HEK293 (cell line): ENCODE results near the gene ATP6V1F.

ENCODE experiments used
- BCL11B ChIP-seq: fragments of 450-650 bp; formaldehyde crosslinking; IDR thresholded peaks from 2 replicates; pipeline ENCODE4 v1.5.1; 2016; ENCODE audit warnings: low read depth, missing biosample characterization, missing genetic modification characterization
- EGR2 ChIP-seq: fragments of 450-650 bp; formaldehyde crosslinking; IDR thresholded peaks from 2 replicates; pipeline ENCODE4 v1.5.1; 2016; ENCODE audit warnings: low read depth, missing biosample characterization, missing genetic modification characterization
- GLI2 ChIP-seq: fragments of 450-650 bp; formaldehyde crosslinking; IDR thresholded peaks from 2 replicates; pipeline ENCODE4; 2017; ENCODE audit warnings: missing biosample characterization, missing genetic modification characterization, low read depth, borderline replicate concordance
- KLF1 ChIP-seq: fragments of 450-650 bp; formaldehyde crosslinking; IDR thresholded peaks from 2 replicates; pipeline ENCODE4 v1.5.1; 2016; ENCODE audit warnings: missing biosample characterization, missing genetic modification characterization
- KLF16 ChIP-seq: fragments of 450-650 bp; formaldehyde crosslinking; IDR thresholded peaks from 2 replicates; pipeline ENCODE4 v1.5.1; 2017; ENCODE audit warnings: missing biosample characterization, missing genetic modification characterization
- KLF7 ChIP-seq: fragments of 450-650 bp; formaldehyde crosslinking; IDR thresholded peaks from 2 replicates; pipeline ENCODE4 v1.5.1; 2016; ENCODE audit warnings: missing biosample characterization, missing genetic modification characterization, borderline replicate concordance
- ZBTB20 ChIP-seq: fragments of 450-650 bp; formaldehyde crosslinking; IDR thresholded peaks from 2 replicates; pipeline ENCODE4 v1.5.1; 2016; ENCODE audit warnings: missing biosample characterization, missing genetic modification characterization
- ZIC2 ChIP-seq: fragments of 450-650 bp; formaldehyde crosslinking; IDR thresholded peaks from 2 replicates; pipeline ENCODE4 v1.5.1; 2016; ENCODE audit warnings: missing biosample characterization, missing genetic modification characterization
- ZNF133 ChIP-seq: fragments of 450-650 bp; formaldehyde crosslinking; IDR thresholded peaks from 2 replicates; pipeline ENCODE4 v1.5.1; 2016; ENCODE audit warnings: missing biosample characterization, missing genetic modification characterization
- ZNF138 ChIP-seq: fragments of 450-650 bp; formaldehyde crosslinking; IDR thresholded peaks from 2 replicates; pipeline ENCODE4 v1.5.1; 2016; ENCODE audit warnings: missing biosample characterization, missing genetic modification characterization, borderline replicate concordance
- ZNF155 ChIP-seq: fragments of 450-650 bp; formaldehyde crosslinking; IDR thresholded peaks from 2 replicates; pipeline ENCODE4 v1.5.1; 2016; ENCODE audit warnings: missing biosample characterization, missing genetic modification characterization
- ZNF23 ChIP-seq: fragments of 450-650 bp; formaldehyde crosslinking; IDR thresholded peaks from 2 replicates; pipeline ENCODE4 v1.5.1; 2016; ENCODE audit warnings: missing biosample characterization, missing genetic modification characterization, borderline replicate concordance
- ZNF248 ChIP-seq: fragments of 450-650 bp; formaldehyde crosslinking; IDR thresholded peaks from 2 replicates; pipeline ENCODE4 v1.5.1; 2017; ENCODE audit warnings: missing biosample characterization, missing genetic modification characterization
- ZNF324 ChIP-seq: fragments of 450-650 bp; formaldehyde crosslinking; IDR thresholded peaks from 2 replicates; pipeline ENCODE4 v1.5.1; 2016; ENCODE audit warnings: missing biosample characterization, missing genetic modification characterization
- ZNF335 ChIP-seq: fragments of 450-650 bp; formaldehyde crosslinking; conservative IDR thresholded peaks from 2 replicates; pipeline ENCODE4 v1.5.1; 2016; ENCODE audit warnings: missing biosample characterization, missing genetic modification characterization
- ZNF354C ChIP-seq: fragments of 450-650 bp; formaldehyde crosslinking; IDR thresholded peaks from 2 replicates; pipeline ENCODE4 v1.5.1; 2016; ENCODE audit warnings: missing biosample characterization, missing genetic modification characterization, low read depth, borderline replicate concordance
- ZNF37A ChIP-seq: fragments of 450-650 bp; IDR thresholded peaks from 2 replicates; pipeline ENCODE4 v1.5.1; 2018; ENCODE audit warnings: missing biosample characterization, missing genetic modification characterization
- ZNF416 ChIP-seq: fragments of 450-650 bp; formaldehyde crosslinking; IDR thresholded peaks from 2 replicates; pipeline ENCODE4 v1.5.1; 2016; ENCODE audit warnings: missing biosample characterization, missing genetic modification characterization
- ZNF433 ChIP-seq: fragments of 450-650 bp; formaldehyde crosslinking; IDR thresholded peaks from 2 replicates; pipeline ENCODE4 v1.5.1; 2016; ENCODE audit warnings: missing biosample characterization, missing genetic modification characterization, low read depth
- ZNF610 ChIP-seq: fragments of 450-650 bp; formaldehyde crosslinking; IDR thresholded peaks from 2 replicates; pipeline ENCODE4 v1.5.1; 2016; ENCODE audit warnings: missing biosample characterization, missing genetic modification characterization, borderline replicate concordance
- ZNF624 ChIP-seq: fragments of 450-650 bp; formaldehyde crosslinking; IDR thresholded peaks from 2 replicates; pipeline ENCODE4 v1.5.1; 2017; ENCODE audit warnings: missing biosample characterization, missing genetic modification characterization
- ZNF654 ChIP-seq: fragments of 450-650 bp; formaldehyde crosslinking; IDR thresholded peaks from 2 replicates; pipeline ENCODE4 v1.5.1; 2016; ENCODE audit warnings: low read depth, missing biosample characterization, missing genetic modification characterization
- ZNF660 ChIP-seq: fragments of 450-650 bp; IDR thresholded peaks from 2 replicates; pipeline ENCODE4 v1.5.1; 2018; ENCODE audit warnings: missing biosample characterization, mild to moderate bottlenecking, missing genetic modification characterization
- ZNF76 ChIP-seq: fragments of 450-650 bp; formaldehyde crosslinking; IDR thresholded peaks from 2 replicates; pipeline ENCODE4; 2016; ENCODE audit warnings: low read depth, missing biosample characterization, missing genetic modification characterization, borderline replicate concordance
- ZNF843 ChIP-seq: fragments of 450-650 bp; formaldehyde crosslinking; IDR thresholded peaks from 2 replicates; pipeline ENCODE4 v1.5.1; 2016; ENCODE audit warnings: missing biosample characterization, missing genetic modification characterization
- TF ChIP-seq, protein P1 (sequence below): fragments of 450-650 bp; formaldehyde crosslinking; IDR thresholded peaks from 2 replicates; pipeline ENCODE4 v1.5.1; 2016; ENCODE audit warnings: missing biosample characterization, missing genetic modification characterization
- TF ChIP-seq, protein P2 (sequence below): fragments of 450-650 bp; formaldehyde crosslinking; optimal IDR thresholded peaks from 2 replicates; pipeline ENCODE3; 2016; ENCODE audit warnings: missing biosample characterization, mild to moderate bottlenecking, missing genetic modification characterization
- TF ChIP-seq, protein P3 (sequence below): fragments of 450-650 bp; formaldehyde crosslinking; IDR thresholded peaks from 2 replicates; pipeline ENCODE4 v1.5.1; 2016; ENCODE audit warnings: missing biosample characterization, missing genetic modification characterization, borderline replicate concordance
- TF ChIP-seq, protein P4 (sequence below): fragments of 450-650 bp; formaldehyde crosslinking; IDR thresholded peaks from 2 replicates; pipeline ENCODE4 v1.5.1; 2016; ENCODE audit warnings: missing biosample characterization, missing genetic modification characterization
- TF ChIP-seq, protein P5 (sequence below): fragments of 450-650 bp; formaldehyde crosslinking; IDR thresholded peaks from 2 replicates; pipeline ENCODE4 v1.5.1; 2017; ENCODE audit warnings: missing biosample characterization, mild to moderate bottlenecking, missing genetic modification characterization, moderate library complexity
- TF ChIP-seq, protein P6 (sequence below): fragments of 450-650 bp; formaldehyde crosslinking; IDR thresholded peaks from 2 replicates; pipeline ENCODE4 v1.5.1; 2016; ENCODE audit warnings: missing biosample characterization, missing genetic modification characterization, low read depth

The ATP6V1F gene

DNA sequence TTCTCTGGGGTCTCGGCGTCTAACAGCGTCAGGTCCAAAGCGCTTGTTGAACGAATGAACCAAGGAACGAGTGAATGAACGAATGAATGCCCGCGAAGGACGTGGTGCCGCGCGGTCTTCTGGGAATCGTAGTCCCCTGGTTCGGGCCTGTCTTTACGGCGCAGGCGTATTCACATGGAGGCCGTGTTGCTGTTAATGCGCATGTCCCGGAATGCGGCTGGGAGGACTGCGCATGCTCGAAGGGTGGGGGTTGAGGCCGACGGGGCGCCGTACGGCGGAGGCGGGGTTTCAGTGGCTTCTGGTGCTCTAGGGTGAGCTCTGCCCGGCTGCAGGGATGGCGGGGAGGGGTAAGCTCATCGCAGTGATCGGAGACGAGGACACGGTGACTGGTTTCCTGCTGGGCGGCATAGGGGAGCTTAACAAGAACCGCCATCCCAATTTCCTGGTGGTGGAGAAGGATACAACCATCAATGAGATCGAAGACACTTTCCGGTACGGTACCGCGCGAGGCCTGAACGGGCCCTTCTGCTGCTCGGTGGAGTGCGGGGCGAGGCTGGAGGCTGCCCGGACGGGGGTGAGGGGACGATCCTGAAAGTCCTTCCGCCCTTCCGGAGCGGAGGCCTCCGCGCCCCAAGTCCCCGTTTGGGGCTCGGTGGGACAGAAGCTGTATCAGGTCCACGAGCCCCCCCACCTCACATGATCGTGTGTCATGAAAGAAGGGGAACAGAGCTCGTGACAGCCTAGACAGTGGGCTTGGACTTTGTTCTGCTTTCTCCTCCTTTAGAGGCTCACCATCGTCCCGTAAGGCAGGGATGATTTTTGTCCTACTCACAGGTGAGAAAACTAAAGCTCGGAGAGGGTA is at the start of gene ATP6V1F (continued):
- TF ChIP-seq, protein P1, sequence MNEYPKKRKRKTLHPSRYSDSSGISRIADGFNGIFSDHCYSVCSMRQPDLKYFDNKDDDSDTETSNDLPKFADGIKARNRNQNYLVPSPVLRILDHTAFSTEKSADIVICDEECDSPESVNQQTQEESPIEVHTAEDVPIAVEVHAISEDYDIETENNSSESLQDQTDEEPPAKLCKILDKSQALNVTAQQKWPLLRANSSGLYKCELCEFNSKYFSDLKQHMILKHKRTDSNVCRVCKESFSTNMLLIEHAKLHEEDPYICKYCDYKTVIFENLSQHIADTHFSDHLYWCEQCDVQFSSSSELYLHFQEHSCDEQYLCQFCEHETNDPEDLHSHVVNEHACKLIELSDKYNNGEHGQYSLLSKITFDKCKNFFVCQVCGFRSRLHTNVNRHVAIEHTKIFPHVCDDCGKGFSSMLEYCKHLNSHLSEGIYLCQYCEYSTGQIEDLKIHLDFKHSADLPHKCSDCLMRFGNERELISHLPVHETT (tag by site-specific recombination), result no peak; the same call in 1 of the 2 replicates
- TF ChIP-seq KLF16, result peak; percentile 83
- TF ChIP-seq ZNF416, result no peak
- no peak for TF ChIP-seq ZNF354C (tag by site-specific recombination)
- peak; percentile 91 for TF ChIP-seq ZNF76
- TF ChIP-seq, protein P2, sequence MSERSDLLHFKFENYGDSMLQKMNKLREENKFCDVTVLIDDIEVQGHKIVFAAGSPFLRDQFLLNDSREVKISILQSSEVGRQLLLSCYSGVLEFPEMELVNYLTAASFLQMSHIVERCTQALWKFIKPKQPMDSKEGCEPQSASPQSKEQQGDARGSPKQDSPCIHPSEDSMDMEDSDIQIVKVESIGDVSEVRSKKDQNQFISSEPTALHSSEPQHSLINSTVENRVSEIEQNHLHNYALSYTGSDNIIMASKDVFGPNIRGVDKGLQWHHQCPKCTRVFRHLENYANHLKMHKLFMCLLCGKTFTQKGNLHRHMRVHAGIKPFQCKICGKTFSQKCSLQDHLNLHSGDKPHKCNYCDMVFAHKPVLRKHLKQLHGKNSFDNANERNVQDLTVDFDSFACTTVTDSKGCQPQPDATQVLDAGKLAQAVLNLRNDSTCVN, result peak; percentile 50
- TF ChIP-seq ZNF433, result no peak
- TF ChIP-seq, protein P3, sequence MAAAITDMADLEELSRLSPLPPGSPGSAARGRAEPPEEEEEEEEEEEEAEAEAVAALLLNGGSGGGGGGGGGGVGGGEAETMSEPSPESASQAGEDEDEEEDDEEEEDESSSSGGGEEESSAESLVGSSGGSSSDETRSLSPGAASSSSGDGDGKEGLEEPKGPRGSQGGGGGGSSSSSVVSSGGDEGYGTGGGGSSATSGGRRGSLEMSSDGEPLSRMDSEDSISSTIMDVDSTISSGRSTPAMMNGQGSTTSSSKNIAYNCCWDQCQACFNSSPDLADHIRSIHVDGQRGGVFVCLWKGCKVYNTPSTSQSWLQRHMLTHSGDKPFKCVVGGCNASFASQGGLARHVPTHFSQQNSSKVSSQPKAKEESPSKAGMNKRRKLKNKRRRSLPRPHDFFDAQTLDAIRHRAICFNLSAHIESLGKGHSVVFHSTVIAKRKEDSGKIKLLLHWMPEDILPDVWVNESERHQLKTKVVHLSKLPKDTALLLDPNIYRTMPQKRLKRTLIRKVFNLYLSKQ (tag by site-specific recombination), result no peak
- TF ChIP-seq, protein P4, sequence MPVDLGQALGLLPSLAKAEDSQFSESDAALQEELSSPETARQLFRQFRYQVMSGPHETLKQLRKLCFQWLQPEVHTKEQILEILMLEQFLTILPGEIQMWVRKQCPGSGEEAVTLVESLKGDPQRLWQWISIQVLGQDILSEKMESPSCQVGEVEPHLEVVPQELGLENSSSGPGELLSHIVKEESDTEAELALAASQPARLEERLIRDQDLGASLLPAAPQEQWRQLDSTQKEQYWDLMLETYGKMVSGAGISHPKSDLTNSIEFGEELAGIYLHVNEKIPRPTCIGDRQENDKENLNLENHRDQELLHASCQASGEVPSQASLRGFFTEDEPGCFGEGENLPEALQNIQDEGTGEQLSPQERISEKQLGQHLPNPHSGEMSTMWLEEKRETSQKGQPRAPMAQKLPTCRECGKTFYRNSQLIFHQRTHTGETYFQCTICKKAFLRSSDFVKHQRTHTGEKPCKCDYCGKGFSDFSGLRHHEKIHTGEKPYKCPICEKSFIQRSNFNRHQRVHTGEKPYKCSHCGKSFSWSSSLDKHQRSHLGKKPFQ (tag by site-specific recombination), result no peak
- no peak for TF ChIP-seq ZNF624 (tag by site-specific recombination)
- peak; percentile 61 for TF ChIP-seq ZIC2
- no peak for TF ChIP-seq ZNF248
- no peak for TF ChIP-seq ZNF155 (tag by site-specific recombination)
- TF ChIP-seq ZNF654 (tag by site-specific recombination), result no peak
- TF ChIP-seq, protein P5, sequence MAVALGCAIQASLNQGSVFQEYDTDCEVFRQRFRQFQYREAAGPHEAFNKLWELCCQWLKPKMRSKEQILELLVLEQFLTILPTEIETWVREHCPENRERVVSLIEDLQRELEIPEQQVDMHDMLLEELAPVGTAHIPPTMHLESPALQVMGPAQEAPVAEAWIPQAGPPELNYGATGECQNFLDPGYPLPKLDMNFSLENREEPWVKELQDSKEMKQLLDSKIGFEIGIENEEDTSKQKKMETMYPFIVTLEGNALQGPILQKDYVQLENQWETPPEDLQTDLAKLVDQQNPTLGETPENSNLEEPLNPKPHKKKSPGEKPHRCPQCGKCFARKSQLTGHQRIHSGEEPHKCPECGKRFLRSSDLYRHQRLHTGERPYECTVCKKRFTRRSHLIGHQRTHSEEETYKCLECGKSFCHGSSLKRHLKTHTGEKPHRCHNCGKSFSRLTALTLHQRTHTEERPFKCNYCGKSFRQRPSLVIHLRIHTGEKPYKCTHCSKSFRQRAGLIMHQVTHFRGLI (tag by site-specific recombination), result 0 out of 2 replicates have a peak, but pooled peaks have one; percentile 27
- TF ChIP-seq KLF1, result 0 out of 2 replicates have a peak, but pooled peaks have one; percentile 41
- TF ChIP-seq ZNF133 (tag by site-specific recombination), result no peak
- TF ChIP-seq ZNF37A (tag by site-specific recombination), result no peak
- TF ChIP-seq ZNF23 (tag by site-specific recombination), result no peak
- TF ChIP-seq BCL11B, result no peak
- TF ChIP-seq ZNF138 (tag by site-specific recombination), result no peak
- TF ChIP-seq ZNF660 (tag by site-specific recombination), result no peak; the same call in 1 of the 2 replicates
- peak; percentile 33; the same call in 1 of the 2 replicates for TF ChIP-seq KLF7 (tag by site-specific recombination)
- TF ChIP-seq ZNF324 (tag by site-specific recombination), result peak; percentile 57
- TF ChIP-seq, protein P6, sequence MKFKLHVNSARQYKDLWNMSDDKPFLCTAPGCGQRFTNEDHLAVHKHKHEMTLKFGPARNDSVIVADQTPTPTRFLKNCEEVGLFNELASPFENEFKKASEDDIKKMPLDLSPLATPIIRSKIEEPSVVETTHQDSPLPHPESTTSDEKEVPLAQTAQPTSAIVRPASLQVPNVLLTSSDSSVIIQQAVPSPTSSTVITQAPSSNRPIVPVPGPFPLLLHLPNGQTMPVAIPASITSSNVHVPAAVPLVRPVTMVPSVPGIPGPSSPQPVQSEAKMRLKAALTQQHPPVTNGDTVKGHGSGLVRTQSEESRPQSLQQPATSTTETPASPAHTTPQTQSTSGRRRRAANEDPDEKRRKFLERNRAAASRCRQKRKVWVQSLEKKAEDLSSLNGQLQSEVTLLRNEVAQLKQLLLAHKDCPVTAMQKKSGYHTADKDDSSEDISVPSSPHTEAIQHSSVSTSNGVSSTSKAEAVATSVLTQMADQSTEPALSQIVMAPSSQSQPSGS (tag by site-specific recombination), result no peak
- TF ChIP-seq ZBTB20 (tag by site-specific recombination), result peak; percentile 96
- TF ChIP-seq ZNF610 (tag by site-specific recombination), result peak; percentile 66; the same call in 1 of the 2 replicates
- TF ChIP-seq EGR2 (tag by site-specific recombination), result peak; percentile 24
- TF ChIP-seq ZNF335, result peak; percentile 76; the same call in 1 of the 2 replicates
- peak; percentile 47; the same call in 1 of the 2 replicates for TF ChIP-seq ZNF843 (tag by site-specific recombination)
- no peak for TF ChIP-seq GLI2 (tag by site-specific recombination)
